Thyroid gland (tissue), 4 donors: ENCODE results near the gene EIF3K. TPM values are rescaled to one million over a fixed set of nuclear protein-coding genes. Genes with fewer than 3 reads are reported as not detected.
A peak's percentile ranks its signal among the peaks of the same experiment; 100 is the strongest.

Source experiments
- DNase-seq, 2 donors: peaks; one replicate each; pipeline ENCODE4 v3.0.0-alpha.2; 2019
- H3K27ac ChIP-seq, 3 donors: fragments of 200-600 bp; sonication (generic); 1 replicate in 2 of 3; 2 replicates in 1 of 3; pipeline ENCODE4 v1.5.1; 2016 to 2019; ENCODE audit warnings: mild to moderate bottlenecking in 1 of 3, moderate library complexity in 1 of 3
- H3K27me3 ChIP-seq: fragments of 200-600 bp; sonication (generic); one replicate; pipeline ENCODE4 v1.5.1; 2019
- H3K36me3 ChIP-seq, 2 donors: fragments of 200-600 bp; sonication (generic); one replicate each; pipeline ENCODE4 v1.5.1; 2016 to 2019
- H3K4me1 ChIP-seq, 2 donors: fragments of 200-600 bp; sonication (generic); one replicate each; pipeline ENCODE4 v1.5.1; 2017 to 2019
- H3K4me3 ChIP-seq, 3 donors: fragments of 200-600 bp; sonication (generic); replicated peaks in 1 of 3; 1 replicate in 2 of 3; 2 replicates in 1 of 3; pipeline ENCODE4 v1.5.1; 2016; ENCODE audit warnings: mild to moderate bottlenecking in 1 of 3
- H3K9me3 ChIP-seq: fragments of 200-600 bp; sonication (generic); one replicate; pipeline ENCODE4 v1.5.1; 2017
- POLR2A ChIP-seq, 2 donors: fragments of 450-650 bp; IDR thresholded peaks; one replicate each; pipeline ENCODE4 v1.6.1; 2017; ENCODE audit warnings: antibody characterized with exemption in 2 of 2, mild to moderate bottlenecking in 2 of 2, moderate library complexity in 1 of 2
- WGBS, 2 donors: methylation state at CpG; one replicate each; pipeline ENCODE4 v1.1.5; 2017; 5-methylcytosine and 5-hydroxymethylcytosine counted together
- intact Hi-C: fragments of 100-400 bp; cut with DNase I; formaldehyde crosslinking; loops from one replicate; pipeline ENCODE4 v1.15.1; 2023
- total RNA-seq, 4 donors: library from RNA; depleted of rRNA; stranded (reverse); fragments of >200 nt; gene quantifications; one replicate each; pipeline ENCODE4 v1.2.3, GENCODE V29; 2016
- TF ChIP-seq, protein P1 (sequence below), 6 experiments: fragments of 200-600 bp in 3 of 6; fragments of 450-650 bp in 3 of 6; sonication (generic) in 3 of 6; IDR thresholded peaks; one replicate each; pipeline ENCODE4 v1.5.1; 2016 to 2019; ENCODE audit warnings: antibody characterized with exemption in 6 of 6, mild to moderate bottlenecking in 2 of 6, inconsistent platforms in 1 of 6, moderate library complexity in 1 of 6

The EIF3K gene
- total RNA-seq, 4 donors from 2014 or later: 205 to 504 (median 440) TPM

DNA sequence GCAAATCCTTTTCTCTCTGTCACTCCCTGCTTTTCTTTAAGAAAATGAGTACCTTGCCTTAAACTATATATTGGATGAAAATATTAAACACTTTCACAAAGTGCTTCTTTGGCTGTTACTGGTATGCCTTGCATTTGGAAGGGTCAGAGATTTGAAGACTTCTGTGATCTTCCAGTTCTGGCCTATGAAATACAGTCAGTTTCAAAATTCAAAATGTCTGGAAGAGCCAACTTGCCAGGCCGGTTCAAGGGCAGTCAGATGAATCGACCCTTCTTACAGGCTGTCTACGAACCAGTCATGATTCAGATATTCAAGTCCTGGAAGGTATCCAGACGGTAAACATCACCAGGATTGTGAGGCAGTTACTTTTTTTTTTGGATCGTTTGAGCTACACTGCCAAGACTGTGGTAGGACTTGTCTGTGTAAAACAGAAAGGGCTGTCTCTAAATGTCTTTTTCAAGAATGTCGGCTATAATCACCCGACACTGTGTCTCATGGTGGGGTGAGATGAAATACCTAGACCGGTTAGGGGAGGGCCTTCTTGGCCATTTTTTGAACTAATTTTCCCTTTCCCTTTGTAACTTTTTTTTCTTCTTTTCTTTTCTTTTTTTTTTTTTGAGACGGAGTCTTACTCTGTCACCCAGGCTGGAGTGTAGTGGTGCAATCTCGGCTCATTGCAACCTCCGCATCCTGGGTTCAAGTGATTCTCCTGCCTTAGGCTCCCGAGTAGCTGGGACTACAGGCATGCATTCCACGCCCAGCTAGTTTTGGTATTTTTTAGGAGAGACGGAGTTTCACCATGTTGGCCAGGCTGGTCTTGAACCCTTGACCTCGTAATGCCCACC, 39.7 kb downstream of the EIF3K start:
- peak in 1 of 2 donors; percentile 85 for TF ChIP-seq POLR2A (IDR thresholded peaks at IDR 0.05)
- TF ChIP-seq, protein P1, sequence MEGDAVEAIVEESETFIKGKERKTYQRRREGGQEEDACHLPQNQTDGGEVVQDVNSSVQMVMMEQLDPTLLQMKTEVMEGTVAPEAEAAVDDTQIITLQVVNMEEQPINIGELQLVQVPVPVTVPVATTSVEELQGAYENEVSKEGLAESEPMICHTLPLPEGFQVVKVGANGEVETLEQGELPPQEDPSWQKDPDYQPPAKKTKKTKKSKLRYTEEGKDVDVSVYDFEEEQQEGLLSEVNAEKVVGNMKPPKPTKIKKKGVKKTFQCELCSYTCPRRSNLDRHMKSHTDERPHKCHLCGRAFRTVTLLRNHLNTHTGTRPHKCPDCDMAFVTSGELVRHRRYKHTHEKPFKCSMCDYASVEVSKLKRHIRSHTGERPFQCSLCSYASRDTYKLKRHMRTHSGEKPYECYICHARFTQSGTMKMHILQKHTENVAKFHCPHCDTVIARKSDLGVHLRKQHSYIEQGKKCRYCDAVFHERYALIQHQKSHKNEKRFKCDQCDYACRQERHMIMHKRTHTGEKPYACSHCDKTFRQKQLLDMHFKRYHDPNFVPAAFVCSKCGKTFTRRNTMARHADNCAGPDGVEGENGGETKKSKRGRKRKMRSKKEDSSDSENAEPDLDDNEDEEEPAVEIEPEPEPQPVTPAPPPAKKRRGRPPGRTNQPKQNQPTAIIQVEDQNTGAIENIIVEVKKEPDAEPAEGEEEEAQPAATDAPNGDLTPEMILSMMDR (IDR thresholded peaks at IDR 0.05): no peak
- H3K4me3 ChIP-seq: no peak overlapping the region
- no peaks in the 10 kb centered on the region for H3K9me3 ChIP-seq
- no peaks in the 10 kb centered on the region for H3K27me3 ChIP-seq
- peak; percentile 76 to 77 for DNase-seq
- H3K4me1 ChIP-seq: peaks cover 97 to 100% of the 10 kb centered on the region in 2 donors
- WGBS, 2 donors: 25 to 28% methylated on average over 15 of the region's 15 CpGs
- H3K36me3 ChIP-seq: no peaks in the 10 kb centered on the region
- H3K27ac ChIP-seq: peak overlapping the region; percentile 96 to 97 (median 97)
- intact Hi-C loops: no loop called here

DNA sequence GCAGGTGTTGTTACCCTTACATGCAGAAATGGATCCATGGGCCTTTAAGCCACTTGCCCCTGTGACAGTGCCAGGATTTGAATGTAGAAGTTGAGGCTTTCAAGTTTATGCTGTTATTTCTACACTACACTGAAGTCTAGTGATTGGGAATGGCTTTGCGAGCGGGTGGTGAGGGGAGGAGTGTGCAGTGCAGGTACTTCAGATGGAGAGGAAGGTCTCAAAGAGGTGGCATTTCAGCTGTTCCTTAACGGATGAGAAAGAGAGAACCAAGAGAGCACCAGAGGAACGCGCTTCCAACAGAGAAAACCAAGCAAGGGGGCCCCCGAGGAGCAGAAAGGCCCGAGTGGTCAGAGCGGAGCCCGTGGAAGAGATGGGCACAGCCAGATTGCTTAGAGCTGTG, 41.7 kb downstream of the EIF3K start:
- peak overlapping the region; percentile 96 to 97 (median 97) for H3K27ac ChIP-seq
- no peaks in the 10 kb centered on the region for H3K36me3 ChIP-seq
- WGBS, 2 donors: 54 to 55% methylated on average over 9 of the region's 9 CpGs
- no peaks in the 10 kb centered on the region for H3K27me3 ChIP-seq
- H3K9me3 ChIP-seq: no peaks in the 10 kb centered on the region
- TF ChIP-seq POLR2A (IDR thresholded peaks at IDR 0.05): peak in 1 of 2 donors; percentile 54
- TF ChIP-seq, protein P1 (IDR thresholded peaks at IDR 0.05): no peak
- H3K4me3 ChIP-seq: no peak overlapping the region
- intact Hi-C loops: no loop called here
- peak; percentile 49 to 56 for DNase-seq
- peaks cover 97 to 100% of the 10 kb centered on the region in 2 donors for H3K4me1 ChIP-seq

DNA sequence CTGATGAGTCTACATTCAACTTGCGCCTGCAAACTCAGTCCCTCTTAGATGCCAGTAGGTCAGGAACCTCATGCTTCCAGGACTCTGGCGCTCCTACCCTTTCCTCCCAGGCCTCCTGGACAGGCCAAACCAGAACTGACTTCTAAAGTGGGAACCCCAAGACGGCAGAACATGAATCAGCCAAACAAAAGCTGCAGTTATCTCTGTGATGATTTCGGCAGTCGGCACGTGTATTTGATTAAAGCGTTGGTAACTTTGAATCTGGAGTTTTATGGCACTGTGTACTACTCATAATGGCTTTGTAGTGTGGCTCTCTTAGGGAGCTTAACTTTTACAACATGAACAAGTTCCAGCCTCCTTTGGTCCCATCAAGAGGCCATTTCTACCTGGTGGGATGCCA, 42.1 kb downstream of the EIF3K start:
- Histone ChIP-seq H3K4me1 (peaks cover 97 to 100% of the 10 kb centered on the region in 2 donors), H3K36me3 (no peaks in the 10 kb centered on the region), H3K4me3 (no peak overlapping the region), H3K9me3 (no peaks in the 10 kb centered on the region), H3K27me3 (no peaks in the 10 kb centered on the region), H3K27ac (peak overlapping the region; percentile 96 to 97 (median 97))
- DNase-seq: no peak
- 59 to 61% methylated on average over 6 to 7 of the region's 7 CpGs for WGBS, 2 donors
- TF ChIP-seq, protein P1 (IDR thresholded peaks at IDR 0.05): no peak
- TF ChIP-seq POLR2A (IDR thresholded peaks at IDR 0.05): no peak
- intact Hi-C loops: no loop called here

DNA sequence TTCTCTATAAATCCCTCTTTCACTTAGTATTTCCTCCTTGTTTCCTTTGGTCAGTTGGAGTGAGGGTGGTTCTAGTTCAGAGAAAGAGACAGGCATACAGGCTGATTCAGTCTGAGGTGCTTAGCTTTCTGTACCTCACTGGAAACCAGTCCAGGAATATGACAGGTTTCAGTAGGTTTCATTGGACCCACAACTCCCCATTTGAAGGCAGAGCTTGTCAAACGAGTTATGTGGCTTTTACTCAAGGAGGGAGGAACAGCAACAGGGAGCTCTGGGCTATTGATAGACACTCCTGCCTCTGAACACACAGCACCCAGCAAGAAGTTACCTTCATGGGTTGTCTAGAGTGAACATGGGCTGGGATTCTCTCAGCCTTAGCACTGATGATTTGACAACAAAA, 43.0 kb downstream of the EIF3K start:
- Histone ChIP-seq H3K4me1 (peaks cover 97 to 100% of the 10 kb centered on the region in 2 donors), H3K9me3 (no peaks in the 10 kb centered on the region), H3K4me3 (no peak overlapping the region), H3K27me3 (no peaks in the 10 kb centered on the region), H3K27ac (peak overlapping the region; percentile 96 to 97 (median 97)), H3K36me3 (no peaks in the 10 kb centered on the region)
- DNase-seq: peak; percentile 76 to 80
- TF ChIP-seq POLR2A (IDR thresholded peaks at IDR 0.05): peak in 1 of 2 donors; percentile 91
- TF ChIP-seq, protein P1 (IDR thresholded peaks at IDR 0.05): no peak
- WGBS, 2 donors: 0 to 10% methylated on average over 1 of the region's 1 CpG
- intact Hi-C loops: no loop called here

DNA sequence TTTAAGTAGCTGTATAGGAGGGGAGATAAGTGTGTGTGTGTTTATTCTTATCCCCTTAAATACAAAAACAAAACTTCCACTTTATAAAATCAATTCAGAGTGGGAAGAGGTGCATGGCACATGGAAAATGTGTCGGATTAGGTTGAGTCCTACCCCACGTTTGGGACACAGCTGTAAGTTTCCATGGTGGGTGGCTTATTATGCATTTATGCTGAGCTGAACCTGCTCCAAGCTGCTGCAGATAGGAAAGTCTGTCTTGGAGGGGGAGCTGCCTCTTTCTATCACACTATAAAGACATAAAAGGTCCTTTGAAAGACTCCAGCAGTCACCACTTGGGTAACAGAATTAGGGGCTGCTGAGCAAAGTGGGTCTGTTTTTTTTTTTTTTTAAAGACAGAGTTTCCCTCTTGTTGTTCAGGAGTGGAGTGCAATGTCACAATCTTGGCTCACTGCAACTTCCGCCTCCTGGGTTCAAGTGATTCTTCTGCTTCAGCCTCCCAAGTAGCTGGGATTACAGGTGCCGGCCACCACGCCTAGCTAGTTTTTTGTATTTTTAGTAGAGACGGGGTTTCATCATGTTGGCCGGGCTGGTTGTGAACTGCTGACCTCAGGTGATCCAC, 43.7 kb downstream of the EIF3K start:
- Histone ChIP-seq H3K27ac (peak overlapping the region; percentile 96 to 97 (median 97)), H3K9me3 (no peaks in the 10 kb centered on the region), H3K36me3 (no peaks in the 10 kb centered on the region), H3K4me3 (no peak overlapping the region), H3K4me1 (peaks cover 97 to 100% of the 10 kb centered on the region in 2 donors), H3K27me3 (no peaks in the 10 kb centered on the region)
- no peak for DNase-seq
- TF ChIP-seq, protein P1 (IDR thresholded peaks at IDR 0.05): no peak
- TF ChIP-seq POLR2A (IDR thresholded peaks at IDR 0.05): no peak
- intact Hi-C loops: no loop called here
- 50 to 62% methylated on average over 7 of the region's 7 CpGs for WGBS, 2 donors
